Measurements from ENCODE around the gene TMCC2. TPM values are rescaled to one million over a fixed set of nuclear protein-coding genes. Genes with fewer than 3 reads are reported as not detected.
"Not testable (repeated sequence)": the region's sequence is repeated elsewhere in the genome, so short reads cannot be mapped to it uniquely, and the experiment has no call there.

Gene TMCC2
- total RNA-seq, 2 donors from 2014 or later: 1.5 to 10.6 TPM

DNA sequence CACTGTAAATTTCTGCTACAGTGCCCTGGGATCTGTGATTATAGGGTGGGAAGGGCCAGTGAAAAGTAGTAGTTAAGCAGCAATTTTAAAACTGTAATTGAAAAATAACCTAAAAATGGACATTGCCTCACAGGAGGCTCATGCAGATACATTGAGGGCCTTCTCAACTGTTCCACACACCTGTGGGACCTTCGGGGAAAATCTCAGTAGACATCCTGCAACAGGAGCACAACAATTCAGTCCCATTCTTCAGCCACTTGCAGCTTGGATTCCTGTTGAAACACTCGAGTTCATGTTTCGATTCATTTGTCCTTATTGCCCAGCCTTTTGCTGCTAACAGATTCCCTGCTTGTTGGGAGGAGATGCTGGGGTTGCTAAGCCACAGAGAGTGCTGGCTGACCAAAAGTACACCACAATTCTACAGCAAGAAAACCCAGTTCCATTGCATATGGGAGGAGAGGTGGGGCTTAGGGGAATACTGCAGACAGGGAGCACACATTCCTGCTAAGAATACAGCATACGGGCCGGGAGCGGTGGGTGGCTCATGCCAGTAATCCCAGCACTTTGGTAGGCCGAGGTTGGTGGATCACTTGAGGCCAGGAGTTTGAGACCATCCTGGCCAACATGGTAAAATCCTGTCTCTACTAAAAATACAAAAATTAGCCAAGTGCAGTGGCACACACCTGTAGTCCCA is 4.5 kb downstream of the TMCC2 start:
- no peak for DNase-seq (ENCODE audit: low spot score)
- H3K4me1 ChIP-seq (replicated peaks): no peaks in the 10 kb centered on the region

DNA sequence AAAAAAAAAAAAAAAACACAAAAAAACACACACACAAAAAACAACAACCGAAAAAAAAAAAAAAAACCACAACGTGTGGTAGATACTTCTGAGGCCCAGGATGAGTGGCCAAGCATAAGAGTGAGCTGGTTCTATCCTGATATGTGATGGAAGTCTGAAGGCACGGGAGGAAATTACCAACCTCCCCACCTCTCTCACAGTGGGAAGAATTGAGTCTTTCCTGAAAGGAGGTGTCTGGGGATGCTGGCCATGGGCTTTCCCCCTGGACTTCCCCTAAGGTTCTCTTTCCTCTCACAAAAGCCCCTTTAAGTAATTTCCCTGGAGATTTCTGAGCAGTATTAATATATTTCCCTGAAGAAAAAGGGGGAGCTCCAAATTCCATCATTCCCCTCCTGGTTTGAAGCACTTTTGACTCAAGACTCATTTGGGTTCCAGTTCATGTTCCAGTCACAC is 5.2 kb downstream of the TMCC2 start:
- H3K9me3 ChIP-seq: no peaks in the 10 kb centered on the region
- TF ChIP-seq POLR2AphosphoS5 (IDR thresholded peaks at IDR 0.05) (no peak), POLR2A (IDR thresholded peaks at IDR 0.05) (no peak)
- TF ChIP-seq, protein P1, sequence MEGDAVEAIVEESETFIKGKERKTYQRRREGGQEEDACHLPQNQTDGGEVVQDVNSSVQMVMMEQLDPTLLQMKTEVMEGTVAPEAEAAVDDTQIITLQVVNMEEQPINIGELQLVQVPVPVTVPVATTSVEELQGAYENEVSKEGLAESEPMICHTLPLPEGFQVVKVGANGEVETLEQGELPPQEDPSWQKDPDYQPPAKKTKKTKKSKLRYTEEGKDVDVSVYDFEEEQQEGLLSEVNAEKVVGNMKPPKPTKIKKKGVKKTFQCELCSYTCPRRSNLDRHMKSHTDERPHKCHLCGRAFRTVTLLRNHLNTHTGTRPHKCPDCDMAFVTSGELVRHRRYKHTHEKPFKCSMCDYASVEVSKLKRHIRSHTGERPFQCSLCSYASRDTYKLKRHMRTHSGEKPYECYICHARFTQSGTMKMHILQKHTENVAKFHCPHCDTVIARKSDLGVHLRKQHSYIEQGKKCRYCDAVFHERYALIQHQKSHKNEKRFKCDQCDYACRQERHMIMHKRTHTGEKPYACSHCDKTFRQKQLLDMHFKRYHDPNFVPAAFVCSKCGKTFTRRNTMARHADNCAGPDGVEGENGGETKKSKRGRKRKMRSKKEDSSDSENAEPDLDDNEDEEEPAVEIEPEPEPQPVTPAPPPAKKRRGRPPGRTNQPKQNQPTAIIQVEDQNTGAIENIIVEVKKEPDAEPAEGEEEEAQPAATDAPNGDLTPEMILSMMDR (IDR thresholded peaks at IDR 0.05): no peak
- H3K36me3 ChIP-seq: no peaks in the 10 kb centered on the region
- H3K27ac ChIP-seq: no peak overlapping the region
- no peak overlapping the region for H3K4me3 ChIP-seq
- 84% methylated on average over 3 of the region's 3 CpGs for WGBS
- no peaks in the 10 kb centered on the region for H3K4me1 ChIP-seq (replicated peaks)
- no peak for DNase-seq (ENCODE audit: low spot score)
- intact Hi-C loops (cut with DNase I): no loop called here
- no peaks in the 10 kb centered on the region for H3K27me3 ChIP-seq (replicated peaks; ENCODE audit: insufficient read depth)

More for the DNA sequence above, 4.5 kb downstream of the TMCC2 start:
- TF ChIP-seq, protein P1 (IDR thresholded peaks at IDR 0.05): no peak
- TF ChIP-seq POLR2AphosphoS5 (IDR thresholded peaks at IDR 0.05) (no peak), POLR2A (IDR thresholded peaks at IDR 0.05) (no peak)
- Histone ChIP-seq H3K27me3 (replicated peaks; ENCODE audit: insufficient read depth) (no peaks in the 10 kb centered on the region), H3K4me3 (no peak overlapping the region), H3K27ac (no peak overlapping the region), H3K36me3 (no peaks in the 10 kb centered on the region), H3K9me3 (no peaks in the 10 kb centered on the region)
- intact Hi-C loops (cut with DNase I): no loop called here
- 94% methylated on average over 6 of the region's 7 CpGs for WGBS

GRCh38 chr1:205233986-205234385 is 6.2 kb downstream of the TMCC2 start:
- H3K27ac ChIP-seq; H3K27me3 ChIP-seq (replicated peaks; ENCODE audit: insufficient read depth); H3K4me3 ChIP-seq; H3K36me3 ChIP-seq; DNase-seq (ENCODE audit: low spot score); H3K4me1 ChIP-seq (replicated peaks); intact Hi-C loops (cut with DNase I); H3K9me3 ChIP-seq: not testable (repeated sequence)
- WGBS: 98% methylated on average over 7 of the region's 7 CpGs

DNA sequence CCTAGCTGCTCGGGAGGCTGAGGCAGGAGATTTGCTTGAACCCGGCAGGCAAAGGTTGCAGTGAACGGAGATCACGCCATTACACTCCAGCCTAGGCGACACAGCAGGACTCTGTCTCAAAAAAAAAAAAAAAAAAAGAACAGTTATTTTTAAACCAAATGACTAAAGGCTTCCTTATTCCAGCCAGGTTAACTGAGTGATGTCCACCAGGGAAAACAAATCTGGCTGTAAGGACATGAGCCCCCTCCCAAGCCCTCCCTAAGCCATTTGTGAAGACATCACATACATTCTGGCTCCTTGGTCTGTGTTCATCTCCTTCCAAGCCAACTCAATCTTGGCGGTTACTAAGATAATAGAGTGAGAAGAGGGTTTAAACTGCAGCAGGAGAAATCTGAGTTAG is 8.2 kb downstream of the TMCC2 start:
- no peak for DNase-seq (ENCODE audit: low spot score)
- Histone ChIP-seq H3K9me3 (no peaks in the 10 kb centered on the region), H3K27me3 (replicated peaks; ENCODE audit: insufficient read depth) (no peaks in the 10 kb centered on the region), H3K27ac (no peak overlapping the region), H3K4me3 (no peak overlapping the region), H3K4me1 (replicated peaks) (no peaks in the 10 kb centered on the region), H3K36me3 (no peaks in the 10 kb centered on the region)
- intact Hi-C loops (cut with DNase I): no loop called here
- WGBS: 87% methylated on average over 6 of the region's 6 CpGs
- no peak for TF ChIP-seq POLR2A (IDR thresholded peaks at IDR 0.05)
- TF ChIP-seq, protein P1 (IDR thresholded peaks at IDR 0.05): no peak
- TF ChIP-seq POLR2AphosphoS5 (IDR thresholded peaks at IDR 0.05): no peak

- WGBS: 97% methylated on average over 8 of the region's 8 CpGs
- no peaks in the 10 kb centered on the region for H3K36me3 ChIP-seq
- TF ChIP-seq, protein P1 (IDR thresholded peaks at IDR 0.05): no peak
- no peak for TF ChIP-seq POLR2AphosphoS5 (IDR thresholded peaks at IDR 0.05)
- no peak for TF ChIP-seq POLR2A (IDR thresholded peaks at IDR 0.05)
- H3K27me3 ChIP-seq (replicated peaks; ENCODE audit: insufficient read depth): no peaks in the 10 kb centered on the region
- intact Hi-C loops (cut with DNase I): no loop called here
- no peak overlapping the region for H3K4me3 ChIP-seq
- DNase-seq (ENCODE audit: low spot score): no peak
- H3K9me3 ChIP-seq: no peaks in the 10 kb centered on the region
- no peaks in the 10 kb centered on the region for H3K4me1 ChIP-seq (replicated peaks)
- no peak overlapping the region for H3K27ac ChIP-seq
Measured at GRCh38 chr1:205236526-205236925, 8.8 kb downstream of the TMCC2 start.

Measured in prostate gland (tissue), 2 donors.